IMR-90 (cell line): ENCODE measurements around the gene ELOA. TPM values are rescaled to one million over a fixed set of nuclear protein-coding genes. Genes with fewer than 3 reads are reported as not detected.

Source experiments
- ATAC-seq: fragments of 200-7000 bp; cut with Tn5 transposase; 2 replicates; pipeline ENCODE4 v1.9.1; 2020; ENCODE audit warnings: low read depth, mild to moderate bottlenecking, moderate library complexity
- BruUV-seq: library from RNA; stranded (reverse); fragments of 400-500 nt; replicated peaks from 2 replicates; lab custom pipeline; 2021; lab: Mats Ljungman, UMichigan
- CTCF ChIA-PET: fragments of 300-600 bp; formaldehyde crosslinking; extraction: SDS; loops from one replicate; lab custom pipeline; 2021; ENCODE audit warnings: antibody characterized with exemption; lab: Yijun Ruan, JAX
- POLR2A ChIA-PET: fragments of 300-600 bp; sonication (Branson Sonifier 250); formaldehyde crosslinking; loops from one replicate; lab custom pipeline; 2022; ENCODE audit warnings: antibody characterized with exemption; ENCODE audit not compliant: unreplicated experiment; lab: Charles Lee
- DNase-seq: peaks from one replicate; pipeline ENCODE4 v3.0.0; 2013
- H2AFZ ChIP-seq: replicated peaks from 2 replicates; pipeline ENCODE3; 2013; ENCODE audit warnings: low read length, mild to moderate bottlenecking; ENCODE audit not compliant: poor library complexity
- H2AK5ac ChIP-seq: 2 replicates; pipeline ENCODE4 v1.6.1; 2013; ENCODE audit warnings: low read depth, low read length, inconsistent platforms
- H2AK9ac ChIP-seq: replicated peaks from 2 replicates; pipeline ENCODE3; 2013; ENCODE audit warnings: mild to moderate bottlenecking, low read depth, low read length, moderate library complexity; ENCODE audit not compliant: poor library complexity
- H2BK120ac ChIP-seq: 2 replicates; pipeline ENCODE4 v1.6.1; 2013; ENCODE audit warnings: low read depth, low read length, inconsistent platforms
- H2BK15ac ChIP-seq: 3 replicates; pipeline ENCODE4 v1.6.1; 2013; ENCODE audit warnings: low read depth, low read length, inconsistent platforms
- H2BK20ac ChIP-seq: 2 replicates; pipeline ENCODE4 v1.6.1; 2013; ENCODE audit warnings: low read depth, mild to moderate bottlenecking, inconsistent platforms, low read length, moderate library complexity
- H2BK5ac ChIP-seq: 2 replicates; pipeline ENCODE4 v1.6.1; 2013; ENCODE audit warnings: mild to moderate bottlenecking, low read depth, low read length, inconsistent platforms; ENCODE audit not compliant: poor library complexity, severe bottlenecking
- H3K14ac ChIP-seq: replicated peaks from 2 replicates; pipeline ENCODE4 v1.6.1; 2013; ENCODE audit warnings: low read depth, low read length, inconsistent platforms
- H3K18ac ChIP-seq: 2 replicates; pipeline ENCODE4 v1.6.1; 2013; ENCODE audit warnings: low read depth, low read length, control low read depth
- H3K23ac ChIP-seq: 2 replicates; pipeline ENCODE4 v1.6.1; 2013; ENCODE audit warnings: low read depth, low read length, inconsistent platforms
- H3K27ac ChIP-seq: 2 replicates; pipeline ENCODE4 v1.5.1; 2013; ENCODE audit warnings: mild to moderate bottlenecking, control low read depth, low read length; ENCODE audit not compliant: insufficient read depth
- H3K27me3 ChIP-seq: 2 replicates; pipeline ENCODE4 v1.6.1; 2013; ENCODE audit warnings: low read length; ENCODE audit not compliant: control insufficient read depth, insufficient read depth
- H3K36me3 ChIP-seq: 2 replicates; pipeline ENCODE4 v1.6.1; 2013; ENCODE audit warnings: low read length, mixed read lengths; ENCODE audit not compliant: control insufficient read depth, insufficient read depth
- H3K4ac ChIP-seq: 2 replicates; pipeline ENCODE4 v1.6.1; 2013; ENCODE audit warnings: low read depth, low read length, inconsistent platforms
- H3K4me1 ChIP-seq: 2 replicates; pipeline ENCODE4 v1.6.1; 2013; ENCODE audit warnings: low read length, mixed read lengths; ENCODE audit not compliant: control insufficient read depth, insufficient read depth
- H3K4me2 ChIP-seq: 2 replicates; pipeline ENCODE4 v1.6.1; 2013; ENCODE audit warnings: low read depth, mild to moderate bottlenecking, control low read depth, low read length, moderate library complexity
- H3K4me3 ChIP-seq: 2 replicates; pipeline ENCODE4 v1.5.1; 2013; ENCODE audit warnings: low read depth, mild to moderate bottlenecking, control low read depth, low read length, moderate library complexity; ENCODE audit not compliant: insufficient read depth
- H3K56ac ChIP-seq: 2 replicates; pipeline ENCODE4 v1.6.1; 2013; ENCODE audit warnings: low read length, inconsistent platforms; ENCODE audit not compliant: insufficient read depth; ENCODE audit errors: extremely low read depth
- H3K79me1 ChIP-seq, 2 experiments: 2 replicates each; pipeline ENCODE4 v1.6.1; 2013; ENCODE audit warnings: low read length in 2 of 2, inconsistent platforms in 1 of 2, low read depth in 1 of 2
- H3K9ac ChIP-seq: 2 replicates; pipeline ENCODE4 v1.6.1; 2013; ENCODE audit warnings: low read depth, low read length, control low read depth
- H3K9me1 ChIP-seq: 2 replicates; pipeline ENCODE4 v1.6.1; 2013; ENCODE audit warnings: low read length, inconsistent platforms; ENCODE audit not compliant: insufficient read depth
- H3K9me3 ChIP-seq: 2 replicates; pipeline ENCODE4 v1.6.1; 2013; ENCODE audit warnings: low read length; ENCODE audit not compliant: control insufficient read depth, insufficient read depth
- H4K20me1 ChIP-seq: 2 replicates; pipeline ENCODE4 v1.6.1; 2013; ENCODE audit warnings: low read length, inconsistent platforms; ENCODE audit not compliant: insufficient read depth
- H4K5ac ChIP-seq: 2 replicates; pipeline ENCODE4 v1.6.1; 2013; ENCODE audit warnings: mild to moderate bottlenecking, low read depth, low read length, control low read depth
- H4K8ac ChIP-seq, 2 experiments: 2 replicates each; pipeline ENCODE4 v1.6.1; 2013; ENCODE audit warnings: low read depth in 2 of 2, low read length in 2 of 2, control low read depth in 1 of 2, inconsistent platforms in 1 of 2
- H4K91ac ChIP-seq: 2 replicates; pipeline ENCODE4 v1.6.1; 2013; ENCODE audit warnings: low read depth, low read length, inconsistent platforms; ENCODE audit not compliant: insufficient read depth
- BHLHE40 ChIP-seq: fragments of 150-350 bp; IDR thresholded peaks from 2 replicates; pipeline ENCODE4 v1.6.1; 2016; ENCODE audit warnings: mild to moderate bottlenecking, low read depth, low read length
- CEBPB ChIP-seq: IDR thresholded peaks from 2 replicates; pipeline ENCODE4 v1.6.1; 2012; ENCODE audit warnings: low read depth, low read length, improper control_type of control experiment
- ELK1 ChIP-seq: fragments of 150-350 bp; IDR thresholded peaks from 2 replicates; pipeline ENCODE4 v1.6.1; 2016; ENCODE audit warnings: low read depth, mild to moderate bottlenecking, low read length, moderate library complexity, borderline replicate concordance
- FOS ChIP-seq: fragments of 150-350 bp; IDR thresholded peaks from 2 replicates; pipeline ENCODE4 v1.6.1; 2016; ENCODE audit warnings: low read depth, low read length
- MAZ ChIP-seq: IDR thresholded peaks from 2 replicates; pipeline ENCODE4 v1.6.1; 2012; ENCODE audit warnings: low read depth, mild to moderate bottlenecking, low read length, improper control_type of control experiment, moderate library complexity, borderline replicate concordance
- MXI1 ChIP-seq: IDR thresholded peaks from 2 replicates; pipeline ENCODE4 v1.6.1; 2012; ENCODE audit warnings: low read depth, mild to moderate bottlenecking, low read length, moderate library complexity, borderline replicate concordance
- NFE2L2 ChIP-seq: fragments of 150-350 bp; IDR thresholded peaks from 2 replicates; pipeline ENCODE4 v1.6.1; 2016; ENCODE audit warnings: low read depth, mild to moderate bottlenecking, low read length
- POLR2A ChIP-seq: IDR thresholded peaks from 2 replicates; pipeline ENCODE4 v1.6.1; 2012; ENCODE audit warnings: mild to moderate bottlenecking, low read depth, low read length
- RAD21 ChIP-seq: IDR thresholded peaks from 2 replicates; pipeline ENCODE4 v1.6.1; 2012; ENCODE audit warnings: low read length, improper control_type of control experiment
- RCOR1 ChIP-seq: IDR thresholded peaks from 2 replicates; pipeline ENCODE4 v1.6.1; 2012; ENCODE audit warnings: mild to moderate bottlenecking, low read length, improper control_type of control experiment; ENCODE audit not compliant: insufficient replicate concordance
- RFX5 ChIP-seq: IDR thresholded peaks from 2 replicates; pipeline ENCODE4 v1.8.0; 2012; ENCODE audit warnings: low read depth, mild to moderate bottlenecking, low read length, moderate library complexity
- WGBS, 2 experiments: methylation state at CpG; one replicate each; pipeline versions ENCODE4 v1.1.5 to v1.1.7; 2013; ENCODE audit warnings: missing lambda C conversion rate in 2 of 2; ENCODE audit not compliant: insufficient read length in 1 of 2; ENCODE audit errors: extremely low coverage in 2 of 2; 5-methylcytosine and 5-hydroxymethylcytosine counted together
- dilution Hi-C: fragments of 300-500 bp; cut with HindIII; formaldehyde crosslinking; loops from one replicate; pipeline ENCODE4 v1.14.3; 2018; ENCODE audit warnings: low sequenced_read_pairs; ENCODE audit not compliant: unreplicated experiment
- in situ Hi-C: fragments of 300-500 bp; cut with MboI; formaldehyde crosslinking; loops from 3 replicates; pipeline ENCODE4 v1.14.3; 2019; ENCODE audit warnings: low sequenced_read_pairs, inconsistent platforms, mixed read lengths
- intact Hi-C: fragments of 100-400 bp; cut with micrococcal nuclease; formaldehyde crosslinking; loops from 2 replicates; pipeline ENCODE4 v1.10.0; 2022
- polyA plus RNA-seq, 3 experiments: library from polyadenylated mRNA; depleted of rRNA; stranded (reverse); fragments of >200 nt; gene quantifications; 2 replicates each; pipeline ENCODE4 v1.2.3, GENCODE V29; 2012; ENCODE audit warnings: low replicate concordance in 1 of 3
- total RNA-seq: library from RNA; depleted of rRNA; stranded (reverse); fragments of >200 nt; gene quantifications from 2 replicates; pipeline ENCODE4 v1.2.3, GENCODE V29; 2012

Gene ELOA
- total and polyA plus RNA-seq, 2 of the 4 experiments (the other 2 are of a cell fraction), result 22.9 to 40.7 TPM

- Histone ChIP-seq H3K9ac (no peak overlapping the region), H3K4me1 (peaks cover 2% of the 10 kb centered on the region; the same call in 1 of the 2 replicates), H2BK20ac (no peak overlapping the region), H3K79me1 (peaks cover 14 to 29% of the 10 kb centered on the region in 2 experiments), H3K14ac (no peak overlapping the region), H4K20me1 (peaks cover 18% of the 10 kb centered on the region), H3K27me3 (no peaks in the 10 kb centered on the region), H4K8ac (no peak overlapping the region), H3K9me1 (0 out of 2 replicates have a peak, but pooled peaks cover 3% of the 10 kb centered on the region), H2BK5ac (no peak overlapping the region), H2BK120ac (no peak overlapping the region), H3K23ac (no peak overlapping the region), H3K4ac (no peak overlapping the region), H3K56ac (no peak overlapping the region), H3K4me3 (no peak overlapping the region), H2BK15ac (no peak overlapping the region), H2AK9ac (no peak overlapping the region), H3K18ac (no peak overlapping the region), H4K5ac (no peak overlapping the region), H3K9me3 (no peaks in the 10 kb centered on the region), H3K4me2 (no peak overlapping the region), H2AFZ (no peak overlapping the region), H3K27ac (no peak overlapping the region), H4K91ac (no peak overlapping the region), H2AK5ac (no peak overlapping the region), H3K36me3 (peaks cover 49% of the 10 kb centered on the region)
- BruUV-seq, result no TSS peak
- intact Hi-C loops (no loop called here), in situ Hi-C loops (no loop called here), dilution Hi-C loops (no loop called here)
- DNase-seq (no peak), ATAC-seq (no peak)
- WGBS, 2 experiments, result 85% methylated on average over 4 of the region's 7 CpGs; no CpG with 5 or more reads in 1 of the 2 experiments
- TF ChIP-seq ELK1 (no peak), RCOR1 (no peak), RFX5 (no peak), FOS (no peak), MAZ (no peak), RAD21 (no peak), BHLHE40 (no peak), NFE2L2 (no peak), CEBPB (no peak), MXI1 (no peak), POLR2A (no peak)
- POLR2A ChIA-PET, result no interaction called here
- CTCF ChIA-PET, result no interaction called here
Measured at GRCh38 chr1:23763041-23763577, 19.8 kb downstream of the ELOA start.
